ENCODE measurements around the gene DCLK2. TPM values are rescaled to one million over a fixed set of nuclear protein-coding genes. Genes with fewer than 3 reads are reported as not detected.

The DCLK2 gene
- polyA plus RNA-seq (ENCODE audit: insufficient read length), result 12.0 TPM
- long read RNA-seq, donor 1, partial matches to known transcripts, result 0 of 1 reads
- long read RNA-seq, donor 1, other reads (novel, unspliced or antisense), result 0 of 1 reads
- long read RNA-seq, donor 2, result 0 reads
- long read RNA-seq, donor 3, result 0 reads
- long read RNA-seq, donor 4, result 0 reads
- long read RNA-seq, donor 5, full-length matches to known transcripts, result 1 of 1 reads
- long read RNA-seq, donor 5, partial matches to known transcripts, result 0 of 1 reads
- long read RNA-seq, donor 5, other reads (novel, unspliced or antisense), result 0 of 1 reads
- long read RNA-seq, donor 6, result 0 reads
- long read RNA-seq, donor 7, partial matches to known transcripts, result 0 of 1 reads
- long read RNA-seq, donor 7, other reads (novel, unspliced or antisense), result 0 of 1 reads
- long read RNA-seq, donor 8, result 0 reads

DNA sequence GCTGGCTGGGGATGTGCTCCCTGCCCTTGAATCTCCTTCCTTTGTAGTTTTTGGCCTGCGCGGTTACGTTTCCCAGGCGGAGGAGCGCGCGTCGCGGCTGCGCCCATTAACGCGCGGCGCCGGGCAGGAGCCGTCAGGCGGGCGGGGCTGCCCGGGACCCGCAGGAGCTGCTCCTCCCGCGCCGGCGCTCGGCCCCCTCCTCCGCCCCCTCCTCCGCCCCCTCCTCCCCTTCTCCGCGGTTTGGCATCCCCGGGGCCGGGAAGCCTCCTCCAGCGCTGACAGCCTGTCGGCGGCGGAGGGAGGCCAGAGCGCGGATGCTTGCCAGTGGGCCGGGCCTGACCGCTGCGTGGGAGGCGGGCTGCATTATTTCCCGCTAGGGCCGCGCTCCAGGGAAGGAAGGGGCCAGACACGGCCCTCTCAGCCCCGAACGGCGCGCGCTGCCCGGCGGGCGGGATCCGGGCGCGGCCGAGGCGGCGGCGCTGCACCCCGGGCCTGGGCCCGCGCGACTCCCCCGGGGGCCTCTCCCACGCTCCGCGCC, at the start of gene DCLK2:
Gene DCLK2, plus strand, starts transcription at position 405 of the 538 bp plus-strand sequence. CDS start 583 bp downstream, outside the sequence.
- DNase-seq, result peak; percentile 70

DNA sequence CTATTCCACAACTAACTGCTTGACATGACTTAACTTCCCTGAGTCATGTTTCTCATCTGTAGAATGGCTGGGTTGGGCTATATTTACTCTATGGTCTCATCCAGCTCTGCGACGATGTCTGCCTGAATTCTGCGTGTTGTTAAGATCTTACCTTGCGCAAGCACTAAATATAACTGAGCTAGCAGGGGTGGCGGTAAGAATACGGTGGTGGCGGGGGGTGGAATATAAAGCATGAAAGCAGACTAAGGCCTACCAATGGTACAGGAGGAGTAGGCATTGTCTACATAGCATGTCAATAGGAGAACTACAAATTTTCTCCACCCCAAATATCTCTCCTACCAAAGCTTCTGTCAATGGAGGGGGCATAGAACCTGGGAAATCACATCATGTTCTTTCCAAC, 45.7 kb upstream of the DCLK2 start:
- no peak for DNase-seq

DNA sequence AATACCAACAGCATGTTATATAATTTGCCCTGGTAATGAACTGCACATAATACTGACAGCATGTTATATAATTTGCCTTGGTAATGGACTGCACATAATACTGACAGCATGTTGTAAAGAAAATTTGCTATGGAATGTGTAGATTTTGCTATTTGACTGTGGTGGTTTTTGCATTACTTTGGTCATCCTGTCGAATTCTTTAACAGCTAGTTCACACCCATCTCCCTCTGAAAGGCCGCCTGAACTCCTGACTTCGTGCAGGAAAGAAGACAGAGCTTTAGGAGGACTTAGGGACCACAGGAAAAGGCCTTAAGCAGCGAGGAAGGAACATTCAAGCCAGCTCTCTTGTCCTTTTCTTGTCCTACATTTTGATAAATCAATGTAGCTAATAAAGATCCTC, 45.2 kb upstream of the DCLK2 start:
- DNase-seq, result no peak

DNA sequence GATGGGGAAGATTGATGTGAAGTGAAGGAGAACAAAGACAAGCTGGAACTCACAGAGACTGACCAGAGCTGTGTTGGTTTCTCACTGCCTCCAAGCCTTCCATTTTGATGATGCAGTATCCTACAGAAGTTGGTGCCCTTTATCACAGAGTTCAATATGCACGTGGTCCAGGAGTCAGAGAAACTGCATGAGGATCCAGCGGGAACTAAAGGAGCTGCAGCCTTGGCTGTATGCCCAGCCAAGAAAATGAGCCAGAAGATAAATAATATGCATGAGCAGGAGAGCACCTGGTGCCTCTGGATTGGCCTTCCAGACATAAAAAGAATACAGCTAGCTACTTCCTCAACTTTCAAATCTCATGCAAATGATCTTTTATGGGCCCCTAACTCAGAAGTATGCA, 44.3 kb upstream of the DCLK2 start:
- DNase-seq, result no peak

DNA sequence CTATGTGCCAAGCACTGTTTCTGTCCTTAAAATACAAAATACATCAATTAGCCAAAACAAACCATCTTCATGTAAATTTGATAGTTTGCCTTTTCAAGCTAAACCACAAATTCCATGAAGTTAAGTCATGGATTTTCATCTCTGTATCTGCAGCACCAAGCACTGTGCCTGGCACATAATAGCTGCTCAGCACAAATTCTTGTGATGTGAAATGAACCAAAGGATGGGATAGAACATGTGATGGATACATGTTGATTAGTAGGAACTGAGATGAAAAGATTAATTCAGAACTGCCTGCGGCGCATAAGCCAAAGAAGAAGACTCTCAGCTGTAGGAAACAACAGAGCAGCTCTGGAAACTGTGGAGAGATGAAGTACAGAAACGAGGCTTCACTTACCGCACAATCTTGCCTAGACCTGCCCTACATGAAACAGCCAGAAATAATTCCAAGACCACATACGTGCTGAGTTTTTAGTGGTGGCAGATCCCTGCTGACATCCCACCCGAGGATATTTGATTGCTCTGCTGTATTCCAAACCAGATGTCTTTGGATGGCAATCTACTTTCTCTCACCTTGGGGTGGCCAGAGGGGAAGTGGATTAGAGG, 40.9 kb upstream of the DCLK2 start:
- no peak for DNase-seq

DNA sequence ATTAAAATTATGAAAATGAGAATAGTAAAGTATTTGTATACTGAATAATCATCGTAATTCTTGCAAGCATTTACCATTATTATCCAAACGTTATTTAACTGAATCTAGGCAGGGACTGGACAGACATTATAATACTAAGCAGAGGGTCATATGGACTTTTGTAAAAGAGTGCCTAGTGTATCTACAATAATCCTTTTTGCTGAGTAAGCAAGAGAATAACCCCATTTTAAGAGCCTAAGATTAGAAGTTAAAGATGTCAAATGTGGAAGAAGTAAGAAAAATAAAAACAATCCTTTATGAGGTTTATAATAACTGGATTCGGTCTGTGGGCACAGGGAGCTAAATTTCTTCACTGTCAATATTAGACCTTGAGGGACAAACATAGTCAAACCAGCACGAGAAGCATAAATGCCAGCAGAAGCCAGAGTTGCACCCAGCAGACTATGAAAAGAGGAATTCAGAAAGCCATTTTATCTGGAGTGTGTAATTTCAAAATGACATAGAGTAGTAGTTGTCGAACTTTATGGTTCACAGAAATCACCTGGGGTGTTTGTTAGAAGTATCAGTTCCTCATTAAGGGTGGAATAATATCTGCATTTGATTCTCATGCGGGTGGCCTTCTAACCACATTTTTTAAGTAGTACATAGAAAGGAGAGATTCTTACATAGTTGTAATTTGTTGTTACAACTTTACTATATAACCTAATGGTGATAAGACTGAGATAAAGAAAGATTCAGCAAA, 39.7 kb upstream of the DCLK2 start:
- no peak for DNase-seq

DNA sequence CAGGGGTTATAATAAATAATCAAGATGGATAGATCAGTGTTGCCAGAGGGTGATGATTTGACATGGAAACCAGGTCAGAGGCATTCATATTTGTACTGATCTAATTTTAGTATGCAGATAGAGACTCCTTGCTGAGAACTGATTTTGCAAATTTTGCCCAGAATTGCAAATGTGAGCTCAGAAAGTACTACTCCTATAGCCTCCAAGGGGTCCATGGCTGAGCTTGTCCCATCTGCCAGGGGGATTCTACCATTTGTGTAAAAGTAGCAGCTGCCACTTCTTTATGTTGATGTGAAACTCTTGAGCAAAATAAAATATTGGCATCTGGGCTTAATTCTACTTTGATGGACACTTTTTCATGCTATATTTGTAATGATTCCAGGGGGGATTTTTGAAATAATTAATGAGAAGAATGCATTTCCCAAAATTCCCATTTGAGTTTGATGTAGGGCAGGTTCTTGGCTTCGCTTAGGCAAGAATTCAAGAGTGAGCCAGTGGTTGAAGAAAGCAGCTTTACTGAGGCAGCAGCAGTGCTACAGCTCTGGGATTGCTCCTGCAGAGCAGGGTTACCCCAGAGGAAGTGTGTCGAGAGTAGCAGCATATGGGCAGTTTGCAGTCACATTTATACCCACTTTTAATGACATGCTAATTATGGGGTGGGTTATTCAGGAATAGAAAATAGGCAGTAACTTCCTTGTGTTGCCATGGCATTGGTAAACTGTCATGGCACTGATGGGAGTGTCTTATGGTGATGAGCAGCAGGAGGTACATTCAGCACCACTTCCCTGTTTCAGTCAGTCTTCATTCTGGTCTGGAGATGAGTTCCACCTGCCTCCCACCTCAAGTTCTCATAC, 38.7 kb upstream of the DCLK2 start:
- DNase-seq, result no peak

DNA sequence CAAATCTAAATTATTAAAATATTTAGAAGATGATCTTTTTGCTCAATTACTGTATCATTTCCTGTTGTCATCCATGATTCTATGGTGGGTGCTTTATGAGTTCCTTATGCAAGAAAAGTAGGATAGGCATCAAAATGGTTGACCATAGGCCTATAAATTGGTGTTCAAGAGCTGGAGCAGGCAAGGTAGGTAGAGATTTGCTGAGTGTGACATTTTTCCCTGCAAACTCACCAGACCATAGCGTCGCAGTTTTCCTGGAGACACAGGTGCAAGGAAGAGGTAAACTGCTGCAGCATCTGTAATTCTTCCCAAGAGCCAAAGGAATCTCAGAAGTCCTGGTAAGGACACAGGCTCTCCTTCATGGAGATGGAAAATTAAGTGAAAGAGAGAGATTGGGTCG, 33.7 kb upstream of the DCLK2 start:
- no peak for DNase-seq

DNA sequence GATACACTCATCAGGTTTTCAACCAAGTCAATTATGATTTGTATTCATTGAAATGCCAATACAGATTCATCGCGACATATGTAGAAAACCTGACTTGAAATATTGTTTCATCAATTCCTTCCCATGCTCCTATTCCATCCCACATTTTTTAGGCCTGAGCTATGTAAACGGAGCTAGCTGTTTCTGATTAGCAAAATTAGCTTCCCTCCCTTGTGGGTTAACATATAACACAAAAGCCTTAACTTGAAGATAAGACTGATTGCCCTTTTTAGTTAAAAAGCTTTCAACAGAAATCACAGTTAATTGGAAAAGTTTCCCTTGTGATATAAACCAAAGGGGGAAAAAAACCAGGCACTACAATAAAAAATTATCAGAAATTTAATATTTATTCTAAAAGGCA, 32.8 kb upstream of the DCLK2 start:
- no peak for DNase-seq

DNA sequence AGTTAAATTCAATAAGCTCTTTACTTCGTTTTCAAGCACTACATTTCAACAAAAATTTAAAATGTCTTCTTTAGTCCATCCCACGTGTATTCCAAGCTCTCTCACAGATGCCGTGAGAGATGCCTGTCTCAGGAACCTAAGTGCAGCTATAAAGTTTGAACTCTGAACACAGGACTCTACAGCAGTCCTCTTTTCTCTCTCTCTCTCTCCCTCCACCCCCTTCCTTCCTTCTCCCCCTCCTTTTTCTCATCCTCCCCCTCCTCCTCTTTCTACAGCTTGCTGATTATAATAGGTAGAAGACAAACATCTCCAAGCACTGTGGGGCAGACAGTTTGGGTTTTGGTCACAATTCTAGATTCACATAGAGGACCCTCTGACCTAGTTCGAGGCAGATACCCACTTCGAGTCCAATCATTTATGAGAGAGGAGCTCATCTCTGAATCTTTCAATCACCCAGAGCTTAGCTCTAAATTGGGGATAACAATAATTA, 31.5 kb upstream of the DCLK2 start:
- DNase-seq, result no peak

DNA sequence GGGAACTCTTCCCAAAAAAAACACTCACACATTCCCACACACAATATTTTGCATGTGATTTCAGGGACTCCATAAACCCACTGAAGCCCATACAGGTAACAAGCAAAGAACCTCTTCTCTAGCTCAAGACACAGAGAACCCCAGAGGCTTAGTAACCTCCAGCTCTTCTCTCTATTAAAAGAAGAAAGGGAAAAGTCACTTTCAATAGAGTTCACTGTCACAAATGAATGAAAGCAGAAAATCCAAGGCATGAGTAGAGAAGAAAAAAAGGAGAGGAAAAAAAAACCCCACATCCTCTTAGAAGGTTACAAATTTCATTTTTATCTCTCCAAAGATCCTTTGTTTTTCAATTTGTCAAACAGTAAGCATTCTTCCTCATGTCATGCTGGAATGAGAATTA, 30.7 kb upstream of the DCLK2 start:
- no peak for DNase-seq

DNA sequence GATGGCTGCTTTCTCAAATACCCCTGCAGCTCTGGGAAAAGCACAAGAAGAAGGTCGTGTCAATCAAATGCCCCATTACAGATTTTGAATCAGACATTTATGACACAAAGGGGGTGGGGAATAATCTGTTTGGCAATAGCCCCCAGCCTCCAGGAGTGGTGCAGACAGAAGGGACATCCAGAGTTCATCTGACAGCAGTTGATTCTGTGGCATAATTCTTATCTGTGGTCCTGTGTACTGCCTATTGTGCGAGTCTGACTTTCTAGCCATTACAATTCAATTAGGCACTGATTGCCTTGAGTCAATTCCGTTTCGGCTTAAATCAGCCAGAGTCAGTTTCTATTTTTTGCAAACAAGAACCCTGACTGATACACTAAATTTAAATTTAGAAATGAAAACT, 28.6 kb upstream of the DCLK2 start:
- no peak for DNase-seq

DNA sequence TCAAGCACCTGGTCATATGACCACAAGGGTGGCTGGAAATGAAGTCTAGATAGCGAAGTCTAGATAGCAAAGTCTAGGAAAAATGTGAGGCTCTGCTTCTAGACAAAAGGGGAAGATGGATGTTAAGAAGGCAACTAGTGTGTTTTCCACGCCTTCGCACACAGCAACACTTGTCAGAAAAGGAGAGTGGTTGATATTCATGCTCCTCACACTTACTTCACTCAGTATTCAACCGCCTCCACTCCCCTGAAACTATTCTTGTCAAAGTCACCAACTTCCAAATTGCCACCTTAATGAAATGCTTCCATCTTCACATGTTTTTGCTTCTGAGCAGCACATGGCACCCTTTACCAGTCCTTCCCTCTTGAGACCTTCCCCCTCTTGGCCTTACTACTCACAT, 27.7 kb upstream of the DCLK2 start:
- no peak for DNase-seq

DNA sequence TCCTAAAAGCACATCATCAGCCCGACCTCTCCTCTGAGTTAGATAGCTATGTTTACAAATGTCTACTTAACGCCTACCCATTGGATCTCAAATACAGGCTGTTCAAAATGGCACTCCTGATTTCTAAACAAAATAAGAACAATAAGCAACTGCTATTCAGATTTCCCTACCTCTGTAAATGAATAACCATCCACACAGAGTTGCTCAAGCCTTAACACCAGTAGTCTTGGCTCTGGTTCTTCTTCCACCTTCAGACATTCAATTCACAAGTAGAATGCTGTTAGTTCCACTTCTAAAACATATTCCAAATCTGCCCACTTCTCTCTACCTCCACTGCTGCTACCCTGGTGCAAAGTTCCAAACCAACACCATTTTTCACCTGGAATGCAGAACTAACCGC, 27.1 kb upstream of the DCLK2 start:
- no peak for DNase-seq

DNA sequence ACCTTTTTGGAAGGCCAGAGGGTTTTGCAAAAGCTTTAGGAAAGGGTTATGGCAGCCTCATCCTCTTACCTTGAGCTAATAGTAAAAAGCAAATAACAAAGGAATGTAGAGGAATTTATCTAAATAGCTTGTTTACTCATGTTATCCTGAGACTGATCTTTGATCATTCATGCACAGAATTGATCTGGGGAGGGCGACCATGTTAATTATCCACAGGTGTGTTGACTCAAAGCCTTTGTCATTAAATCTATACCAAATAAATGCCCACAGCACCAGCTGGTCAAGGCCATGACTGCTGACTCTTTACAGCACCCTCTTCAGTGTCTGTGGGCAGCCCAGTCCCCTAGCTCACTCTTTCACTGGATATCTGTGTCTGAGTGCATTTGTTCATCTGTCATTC, 22.8 kb upstream of the DCLK2 start:
- DNase-seq, result no peak

DNA sequence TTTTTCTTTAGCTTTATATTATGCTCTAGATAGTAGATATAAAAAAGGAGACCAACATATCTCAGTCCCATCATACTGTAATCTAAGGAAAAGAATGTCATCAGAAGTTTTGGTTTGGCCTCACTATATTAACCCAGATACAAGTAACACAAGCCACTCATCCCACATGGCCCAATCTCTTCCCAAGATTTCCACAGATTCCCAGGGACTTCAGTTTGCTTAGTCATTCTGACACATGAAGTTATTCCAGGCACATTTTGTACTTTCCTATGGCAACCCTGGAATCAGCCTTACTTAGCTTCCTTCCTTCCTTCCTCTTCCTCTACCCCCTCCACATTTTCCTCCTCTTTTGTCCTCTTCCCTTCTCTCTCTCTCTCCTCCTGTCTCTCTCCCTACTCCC, 21.7 kb upstream of the DCLK2 start:
- DNase-seq, result no peak

DNA sequence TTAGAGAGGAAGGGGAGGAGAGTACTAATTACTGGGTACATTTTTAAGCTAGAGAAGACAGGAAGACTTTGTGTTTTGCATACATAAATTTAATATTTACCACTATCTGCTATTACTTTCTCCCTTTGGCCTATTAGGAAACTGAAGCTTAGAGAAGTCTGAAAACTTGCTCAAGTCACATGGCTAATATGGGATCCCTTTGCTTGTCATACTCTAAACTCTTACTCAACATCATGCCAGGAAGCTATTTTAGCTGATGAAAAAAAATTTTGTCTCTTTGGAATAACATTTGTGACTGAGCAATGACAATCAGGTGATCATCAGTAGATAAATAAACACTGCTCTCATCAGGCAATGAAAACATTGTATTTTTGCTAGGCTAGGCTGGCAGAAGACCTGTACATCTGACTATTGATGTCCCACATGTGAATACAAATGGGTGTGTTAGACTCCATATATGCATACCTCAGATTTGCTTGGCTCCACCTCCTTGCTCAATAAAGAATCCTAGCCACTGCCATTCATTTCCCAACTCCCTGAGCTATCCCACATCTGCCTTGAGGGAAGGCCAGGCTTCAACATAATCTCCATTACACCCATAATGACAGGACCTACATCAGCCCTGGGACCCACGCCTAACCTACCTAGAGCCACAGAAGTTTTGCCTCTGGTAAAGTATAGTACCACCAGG, 17.0 kb upstream of the DCLK2 start:
- no peak for DNase-seq

DNA sequence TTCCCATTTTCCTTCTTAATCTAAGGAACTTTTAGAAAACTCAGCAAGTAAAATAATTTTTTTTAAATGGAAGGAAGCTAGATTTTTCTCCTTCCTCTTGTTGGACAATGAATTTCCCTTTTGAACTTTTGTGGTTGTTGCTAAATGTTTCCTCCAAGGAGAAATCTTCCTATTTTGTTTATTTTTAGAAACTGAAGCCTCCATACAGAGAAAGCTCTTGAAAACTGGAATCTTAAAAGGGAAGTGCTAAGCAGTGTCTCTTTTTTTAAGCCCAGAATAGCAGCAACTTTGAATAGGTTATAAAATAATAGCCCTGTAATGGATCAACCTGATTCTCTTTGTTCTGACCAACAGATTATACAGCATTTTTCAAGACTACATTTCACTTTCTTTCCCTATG, 15.1 kb upstream of the DCLK2 start:
- no peak for DNase-seq

DNA sequence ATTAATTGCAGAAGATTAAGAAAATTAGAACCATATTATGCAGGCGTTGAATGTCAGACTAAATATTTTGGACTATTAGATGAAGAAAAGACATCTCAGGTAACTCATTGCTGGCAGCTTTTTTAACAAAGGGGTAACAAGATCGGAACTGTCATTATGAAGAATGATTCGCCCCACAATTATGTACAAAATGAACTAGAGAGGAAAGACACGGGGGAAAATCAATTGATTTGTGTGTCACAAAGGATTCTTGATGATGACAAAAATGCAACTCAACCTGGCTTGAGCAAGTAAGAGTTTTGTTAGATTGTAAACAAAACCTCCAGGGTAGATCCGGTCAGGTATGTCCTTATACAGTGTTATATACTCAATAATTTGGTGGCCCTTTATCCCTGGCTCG, 12.5 kb upstream of the DCLK2 start:
- no peak for DNase-seq

DNA sequence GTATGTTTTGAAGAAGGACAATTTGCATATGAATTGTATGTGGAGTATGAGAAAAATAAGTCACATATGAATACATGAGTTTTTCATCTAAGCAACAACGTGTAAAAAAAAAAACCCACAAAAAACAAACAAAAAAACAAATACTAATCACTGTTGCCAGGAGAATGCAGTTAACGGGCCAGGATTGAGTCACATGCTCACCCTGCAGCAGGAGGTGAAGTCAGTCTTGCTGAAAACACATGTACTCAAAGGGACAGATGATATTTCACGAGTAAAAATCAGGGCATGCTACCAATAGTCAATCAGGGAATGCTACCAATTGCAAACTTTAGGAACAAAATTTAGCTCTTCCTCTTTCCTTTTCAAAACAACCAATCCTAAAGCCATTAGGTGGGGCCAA, 10.4 kb upstream of the DCLK2 start:
- DNase-seq, result no peak

DNA sequence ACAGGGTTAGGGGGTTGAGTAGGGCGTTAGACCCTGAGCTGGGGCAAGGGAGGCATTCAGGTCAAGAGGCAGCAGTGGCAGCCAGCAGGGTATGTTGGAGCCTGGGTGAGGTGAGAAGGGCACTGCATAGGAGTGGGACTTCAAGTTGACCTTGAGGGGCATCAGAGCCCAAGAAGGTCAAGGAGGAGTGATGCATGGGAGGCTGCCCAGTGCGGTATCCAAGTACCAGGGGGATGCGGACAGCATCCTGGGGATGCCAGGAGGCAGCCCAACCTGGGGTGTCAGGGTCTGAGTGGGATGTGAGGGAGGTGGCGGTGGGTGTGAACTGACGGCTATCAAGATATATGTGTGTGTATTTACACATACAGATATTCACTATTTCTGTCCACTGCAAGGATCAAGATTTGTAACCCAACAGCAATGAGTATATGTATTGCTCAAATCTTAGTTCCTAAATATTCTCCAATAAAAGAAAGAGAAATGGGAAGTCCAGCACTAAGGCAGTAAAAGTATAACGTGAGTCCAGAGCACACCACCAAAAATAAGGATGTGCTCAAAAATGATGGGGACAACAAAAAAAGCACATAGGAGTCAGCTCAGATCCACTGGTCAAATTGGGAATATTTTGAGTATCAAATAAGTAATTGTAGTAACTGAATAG, 9.8 kb upstream of the DCLK2 start:
- no peak for DNase-seq
